MM.1S (cell line): ENCODE data around the gene TMEM9.
A peak's percentile ranks its signal among the peaks of the same experiment; 100 is the strongest.

Experiments used
- DNase-seq: peaks from one replicate; pipeline ENCODE4 v3.0.0-alpha.2; 2015
- H2AFZ ChIP-seq: fragments of 300-600 bp; sonication (generic); 2 replicates; pipeline ENCODE4 v1.6.0; 2016; ENCODE audit warnings: antibody characterized with exemption, low read length
- H3F3A ChIP-seq: fragments of 300-600 bp; sonication (generic); 2 replicates; pipeline ENCODE4 v1.6.1; 2016; ENCODE audit warnings: mild to moderate bottlenecking, antibody characterized with exemption, low read length, moderate library complexity, mixed read lengths; ENCODE audit not compliant: insufficient read depth
- H3K27ac ChIP-seq: fragments of 300-600 bp; sonication (generic); 2 replicates; pipeline ENCODE4 v1.5.1; 2016; ENCODE audit warnings: mild to moderate bottlenecking, low read length
- H3K27me3 ChIP-seq: fragments of 300-600 bp; sonication (generic); replicated peaks from 2 replicates; pipeline ENCODE4 v1.6.0; 2016; ENCODE audit warnings: low read length; ENCODE audit not compliant: insufficient read depth
- H3K36me3 ChIP-seq: fragments of 300-600 bp; sonication (generic); replicated peaks from 2 replicates; pipeline ENCODE4 v1.6.1; 2016; ENCODE audit warnings: mild to moderate bottlenecking, low read length, mixed read lengths; ENCODE audit not compliant: insufficient read depth
- H3K4me1 ChIP-seq: fragments of 300-600 bp; sonication (generic); 2 replicates; pipeline ENCODE4 v1.6.1; 2016; ENCODE audit warnings: low read length, mixed read lengths
- H3K4me2 ChIP-seq: fragments of 300-600 bp; sonication (generic); 2 replicates; pipeline ENCODE4 v1.6.0; 2016; ENCODE audit warnings: low read depth, low read length
- H3K4me3 ChIP-seq: fragments of 300-600 bp; sonication (generic); 2 replicates; pipeline ENCODE4 v1.5.1; 2016; ENCODE audit warnings: low read length, mixed read lengths
- H3K79me2 ChIP-seq: fragments of 300-600 bp; sonication (generic); 2 replicates; pipeline ENCODE4 v1.6.1; 2016; ENCODE audit warnings: mixed run types, low read length, mixed read lengths
- H3K9ac ChIP-seq: fragments of 300-600 bp; sonication (generic); 2 replicates; pipeline ENCODE4 v1.6.1; 2016; ENCODE audit warnings: low read length, mixed read lengths
- H3K9me2 ChIP-seq: fragments of 300-600 bp; sonication (generic); replicated peaks from 2 replicates; pipeline ENCODE4 v1.6.1; 2016; ENCODE audit warnings: mild to moderate bottlenecking, low read length, mixed read lengths; ENCODE audit not compliant: insufficient read depth
- H3K9me3 ChIP-seq: fragments of 300-600 bp; sonication (generic); replicated peaks from 2 replicates; pipeline ENCODE4 v1.6.1; 2016; ENCODE audit warnings: mild to moderate bottlenecking, low read length, mixed read lengths; ENCODE audit not compliant: insufficient read depth
- H4K20me1 ChIP-seq: fragments of 300-600 bp; sonication (generic); 2 replicates; pipeline ENCODE4 v1.6.1; 2016; ENCODE audit warnings: mild to moderate bottlenecking, low read length, moderate library complexity, mixed read lengths; ENCODE audit not compliant: insufficient read depth
- CTCF ChIP-seq: fragments of 300-600 bp; sonication (generic); IDR thresholded peaks from 2 replicates; pipeline ENCODE4 v1.5.1; 2016; ENCODE audit warnings: antibody characterized with exemption, low read length, mixed read lengths
- EZH2 ChIP-seq: fragments of 300-600 bp; sonication (generic); optimal IDR thresholded peaks from 2 replicates; pipeline ENCODE3; 2017; ENCODE audit warnings: low read depth, mild to moderate bottlenecking, antibody characterized with exemption, low read length, mixed read lengths
- EZH2phosphoT487 ChIP-seq: fragments of 300-600 bp; sonication (generic); IDR thresholded peaks from 2 replicates; pipeline ENCODE4 v1.6.1; 2018; ENCODE audit warnings: antibody characterized with exemption, low read length

Gene TMEM9

DNA sequence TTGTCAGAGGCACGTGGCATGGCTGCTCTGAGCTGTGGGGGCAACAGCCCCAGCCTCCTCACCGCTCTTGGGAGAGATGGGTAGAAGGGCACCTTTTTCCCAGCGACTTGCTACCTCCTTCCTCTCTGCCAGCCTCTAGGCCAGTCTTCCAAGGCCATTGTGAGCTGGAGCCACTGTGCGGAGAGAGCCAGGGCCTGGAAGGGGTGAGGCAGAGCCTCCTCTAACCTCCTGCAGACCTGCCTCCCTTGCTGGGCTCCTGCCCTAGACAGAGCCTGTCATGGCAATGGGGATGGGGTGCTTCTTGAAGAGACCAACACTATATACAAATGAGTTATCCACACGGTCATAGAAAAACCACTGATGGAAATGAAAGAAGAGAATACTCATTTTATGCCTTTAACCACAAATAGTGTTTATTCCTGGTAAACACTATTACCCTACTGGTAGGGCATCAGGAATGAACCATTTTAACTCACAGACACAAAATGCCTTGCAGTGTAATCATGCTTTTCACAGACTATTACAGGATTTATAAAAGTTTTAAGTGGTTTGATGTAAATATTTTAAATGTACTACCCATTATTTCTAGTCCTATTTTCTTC, 31.4 kb upstream of the TMEM9 start:
- Histone ChIP-seq H3K4me2 (no peak overlapping the region), H3K9me2 (no peaks in the 10 kb centered on the region), H3K4me1 (no peaks in the 10 kb centered on the region), H3K79me2 (no peaks in the 10 kb centered on the region), H3K27me3 (peaks cover under 1% of the 10 kb centered on the region; the same call in 1 of the 2 replicates), H2AFZ (no peak overlapping the region), H3K9me3 (no peaks in the 10 kb centered on the region), H3F3A (no peaks in the 10 kb centered on the region), H3K27ac (no peak overlapping the region), H3K4me3 (no peak overlapping the region), H3K36me3 (no peaks in the 10 kb centered on the region), H4K20me1 (no peaks in the 10 kb centered on the region), H3K9ac (no peak overlapping the region)
- TF ChIP-seq EZH2phosphoT487 = no peak
- TF ChIP-seq EZH2 = no peak
- TF ChIP-seq CTCF = no peak
- DNase-seq = no peak

- no peaks in the 10 kb centered on the region for H3F3A ChIP-seq
- no peaks in the 10 kb centered on the region for H3K79me2 ChIP-seq
- H3K36me3 ChIP-seq = no peaks in the 10 kb centered on the region
- no peak for DNase-seq
- no peak for TF ChIP-seq EZH2phosphoT487
- no peak for TF ChIP-seq EZH2
- no peak; the same call in 1 of the 2 replicates for TF ChIP-seq CTCF
- H3K9me3 ChIP-seq = no peaks in the 10 kb centered on the region
- H3K27ac ChIP-seq = no peak overlapping the region
- no peak overlapping the region for H2AFZ ChIP-seq
- H3K4me2 ChIP-seq = no peak overlapping the region
- no peaks in the 10 kb centered on the region for H3K4me1 ChIP-seq
- no peaks in the 10 kb centered on the region; the same call in 1 of the 2 replicates for H3K27me3 ChIP-seq
- H3K4me3 ChIP-seq = no peak overlapping the region
- no peaks in the 10 kb centered on the region for H4K20me1 ChIP-seq
- H3K9me2 ChIP-seq = no peaks in the 10 kb centered on the region
- no peak overlapping the region for H3K9ac ChIP-seq
These were observed 30.8 kb upstream of the TMEM9 start for GRCh38 chr1:201185123-201185453.

GRCh38 chr1:201184307-201185122, 30.2 kb upstream of the TMEM9 start:
- Histone ChIP-seq H3K36me3 (no peaks in the 10 kb centered on the region), H3K4me3 (no peak overlapping the region)
- peak; percentile 37 for DNase-seq

More at GRCh38 chr1:201184307-201185122, 30.2 kb upstream of the TMEM9 start:
- H3K79me2 ChIP-seq = no peaks in the 10 kb centered on the region
- H4K20me1 ChIP-seq = no peaks in the 10 kb centered on the region
- H2AFZ ChIP-seq = no peak overlapping the region
- no peaks in the 10 kb centered on the region for H3F3A ChIP-seq
- no peaks in the 10 kb centered on the region for H3K4me1 ChIP-seq
- no peak overlapping the region for H3K27ac ChIP-seq
- no peak overlapping the region for H3K4me2 ChIP-seq
- H3K9ac ChIP-seq = no peak overlapping the region
- peak; percentile 54; the same call in 1 of the 2 replicates for TF ChIP-seq CTCF
- no peak for TF ChIP-seq EZH2phosphoT487
- no peaks in the 10 kb centered on the region for H3K9me3 ChIP-seq
- H3K9me2 ChIP-seq = no peaks in the 10 kb centered on the region
- no peaks in the 10 kb centered on the region; the same call in 1 of the 2 replicates for H3K27me3 ChIP-seq
